MCF 10A (cell line): Measurements from ENCODE around the gene CDK19. TPM values are rescaled to one million over a fixed set of nuclear protein-coding genes. Genes with fewer than 3 reads are reported as not detected.

Experiments used
- BruUV-seq: library from RNA; stranded (reverse); fragments of 400-500 nt; replicated peaks from 2 replicates; lab custom pipeline; 2021; lab: Mats Ljungman, UMichigan
- CTCF ChIA-PET: fragments of 300-600 bp; sonication (Branson Sonifier 250); formaldehyde crosslinking; extraction: SDS; loops from one replicate; lab custom pipeline; 2021; ENCODE audit warnings: antibody characterized with exemption, inconsistent platforms; lab: Yijun Ruan, JAX
- POLR2A ChIA-PET: fragments of 300-600, 350-650 bp; sonication (Branson Sonifier 250); formaldehyde crosslinking; extraction: SDS; loops from one replicate; lab custom pipeline; 2020; ENCODE audit warnings: antibody characterized with exemption, inconsistent platforms; lab: Yijun Ruan, JAX
- DNase-seq: peaks from one replicate; pipeline ENCODE4 v3.0.0-alpha.2; 2018; ENCODE audit not compliant: unreplicated experiment
- H3K27ac Mint-ChIP-seq: one replicate; pipeline ENCODE4 v1.8.0; 2022; ENCODE audit warnings: mild to moderate bottlenecking, low read depth, mixed read lengths; ENCODE audit not compliant: unreplicated experiment
- H3K27me3 Mint-ChIP-seq: one replicate; pipeline ENCODE4 v1.8.0; 2022; ENCODE audit warnings: mixed read lengths; ENCODE audit not compliant: insufficient read depth, unreplicated experiment
- H3K36me3 Mint-ChIP-seq: one replicate; pipeline ENCODE4 v1.8.0; 2022; ENCODE audit warnings: mild to moderate bottlenecking, moderate library complexity, mixed read lengths; ENCODE audit not compliant: insufficient read depth, unreplicated experiment
- H3K4me1 Mint-ChIP-seq: one replicate; pipeline ENCODE4 v1.8.0; 2022; ENCODE audit warnings: mixed read lengths; ENCODE audit not compliant: insufficient read depth, unreplicated experiment
- H3K4me3 Mint-ChIP-seq: one replicate; pipeline ENCODE4 v1.8.0; 2022; ENCODE audit warnings: mild to moderate bottlenecking, moderate library complexity, mixed read lengths; ENCODE audit not compliant: unreplicated experiment
- H3K9me3 Mint-ChIP-seq: one replicate; pipeline ENCODE4 v1.8.0; 2022; ENCODE audit warnings: mixed read lengths; ENCODE audit not compliant: unreplicated experiment
- CTCF ChIP-seq: fragments of 200-600 bp; IDR thresholded peaks from one replicate; pipeline ENCODE4 v1.8.0; 2022; ENCODE audit warnings: antibody characterized with exemption, mild to moderate bottlenecking; ENCODE audit not compliant: unreplicated experiment
- intact Hi-C: fragments of 100-400 bp; cut with micrococcal nuclease; formaldehyde crosslinking; loops from 2 replicates; pipeline ENCODE4 v1.14.1; 2022
- total RNA-seq: library from RNA; stranded (reverse); gene quantifications from 2 replicates; pipeline ENCODE4 v1.2.3, GENCODE V29; 2022

CDK19 gene
- total RNA-seq, 1 experiment from 2014 or later, result 10.2 TPM

GRCh38 chr6:110705543-110705942 lies 109.7 kb downstream of the CDK19 start:
- ChIA-PET CTCF (interaction anchor here (0.6 to 1.0 kb wide), 3 partner anchors 23 to 340 kb away, joined by 3 read pairs; no protein-coding TSS in a partner anchor), POLR2A (no interaction called here)
- Mint-ChIP-seq H3K36me3 (no peaks in the 10 kb centered on the region), H3K4me1 (peaks cover 22% of the 10 kb centered on the region), H3K9me3 (no peaks in the 10 kb centered on the region), H3K27me3 (no peaks in the 10 kb centered on the region), H3K4me3 (no peak overlapping the region), H3K27ac (peak overlapping the region; percentile 66)
- DNase-seq, result no peak
- intact Hi-C loops, result no loop called here
- no peak for TF ChIP-seq CTCF
- no TSS peak for BruUV-seq

GRCh38 chr6:110703906-110704594 lies 111.2 kb downstream of the CDK19 start:
- H3K9me3 Mint-ChIP-seq, result no peaks in the 10 kb centered on the region
- TF ChIP-seq CTCF, result no peak
- H3K4me3 Mint-ChIP-seq, result no peak overlapping the region
- intact Hi-C loops, result loop anchor here (5.0 kb wide), 2 partner anchors 113 to 238 kb away; partner anchors contain the start of gene CDK19
- ChIA-PET CTCF (interaction anchor here (0.5 to 0.6 kb wide), 2 partner anchors 34 to 182 kb away, joined by 3 read pairs; no protein-coding TSS in a partner anchor), POLR2A (interaction anchor here (0.5 kb wide), 1 partner anchor 150 kb away, joined by 3 read pairs; no protein-coding TSS in a partner anchor)
- H3K27ac Mint-ChIP-seq, result peak overlapping the region; percentile 3
- peaks cover 30% of the 10 kb centered on the region for H3K4me1 Mint-ChIP-seq
- no TSS peak for BruUV-seq
- peak; percentile 64 for DNase-seq
- H3K36me3 Mint-ChIP-seq, result no peaks in the 10 kb centered on the region
- no peaks in the 10 kb centered on the region for H3K27me3 Mint-ChIP-seq

- DNase-seq, result no peak
- intact Hi-C loops, result loop anchor here (5.0 kb wide), 2 partner anchors 114 to 239 kb away; partner anchors contain the start of gene CDK19
- POLR2A ChIA-PET, result interaction anchor here (0.5 to 2.0 kb wide), 3 partner anchors 16 to 150 kb away, joined by 3 to 9 read pairs (median 4); partner anchors contain the start of gene CDK19
- CTCF ChIA-PET, result interaction anchor here (0.5 to 2.5 kb wide), 3 partner anchors 21 to 183 kb away, joined by 3 to 7 read pairs (median 3); no protein-coding TSS in a partner anchor
- H3K27me3 Mint-ChIP-seq, result no peaks in the 10 kb centered on the region
- H3K4me3 Mint-ChIP-seq, result no peak overlapping the region
- no TSS peak for BruUV-seq
- no peak for TF ChIP-seq CTCF
- no peaks in the 10 kb centered on the region for H3K9me3 Mint-ChIP-seq
- H3K27ac Mint-ChIP-seq, result peak overlapping the region; percentile 3
- H3K4me1 Mint-ChIP-seq, result peaks cover 24% of the 10 kb centered on the region
- no peaks in the 10 kb centered on the region for H3K36me3 Mint-ChIP-seq
Observed at GRCh38 chr6:110703010-110703905, 112.0 kb downstream of the CDK19 start.
